GM10266 (cell line): ENCODE measurements around the gene PNPLA1.

ENCODE experiments used
- DNase-seq: peaks from one replicate; pipeline ENCODE4 v3.0.0; 2012; ENCODE audit errors: extremely low spot score
- TF ChIP-seq, protein P1 (sequence below): IDR thresholded peaks from 2 replicates; pipeline ENCODE4 v1.5.1; 2012; ENCODE audit warnings: mild to moderate bottlenecking, low read depth; ENCODE audit not compliant: control insufficient read depth, insufficient read depth; ENCODE audit errors: missing control alignments

The PNPLA1 gene

DNA sequence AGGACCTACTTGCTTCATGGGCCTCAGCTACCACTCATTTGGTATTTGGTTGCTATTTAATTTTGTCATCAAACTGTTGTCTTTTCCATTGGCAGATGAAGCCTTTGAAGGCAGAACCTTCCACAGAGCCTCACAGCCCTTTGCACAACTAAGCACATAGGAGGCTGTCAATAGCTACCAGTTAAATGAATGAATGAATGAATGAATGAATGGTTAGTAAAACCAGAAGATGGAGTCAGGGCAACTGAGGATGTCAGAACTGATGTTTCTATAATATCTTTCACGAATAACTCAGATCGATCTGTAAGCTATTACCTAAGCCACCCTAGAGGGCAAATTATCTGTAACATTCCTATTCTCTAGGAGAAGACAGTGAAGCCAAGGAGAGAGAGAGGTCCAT lies 47.8 kb downstream of the PNPLA1 start:
- DNase-seq, result no peak
- TF ChIP-seq, protein P1, sequence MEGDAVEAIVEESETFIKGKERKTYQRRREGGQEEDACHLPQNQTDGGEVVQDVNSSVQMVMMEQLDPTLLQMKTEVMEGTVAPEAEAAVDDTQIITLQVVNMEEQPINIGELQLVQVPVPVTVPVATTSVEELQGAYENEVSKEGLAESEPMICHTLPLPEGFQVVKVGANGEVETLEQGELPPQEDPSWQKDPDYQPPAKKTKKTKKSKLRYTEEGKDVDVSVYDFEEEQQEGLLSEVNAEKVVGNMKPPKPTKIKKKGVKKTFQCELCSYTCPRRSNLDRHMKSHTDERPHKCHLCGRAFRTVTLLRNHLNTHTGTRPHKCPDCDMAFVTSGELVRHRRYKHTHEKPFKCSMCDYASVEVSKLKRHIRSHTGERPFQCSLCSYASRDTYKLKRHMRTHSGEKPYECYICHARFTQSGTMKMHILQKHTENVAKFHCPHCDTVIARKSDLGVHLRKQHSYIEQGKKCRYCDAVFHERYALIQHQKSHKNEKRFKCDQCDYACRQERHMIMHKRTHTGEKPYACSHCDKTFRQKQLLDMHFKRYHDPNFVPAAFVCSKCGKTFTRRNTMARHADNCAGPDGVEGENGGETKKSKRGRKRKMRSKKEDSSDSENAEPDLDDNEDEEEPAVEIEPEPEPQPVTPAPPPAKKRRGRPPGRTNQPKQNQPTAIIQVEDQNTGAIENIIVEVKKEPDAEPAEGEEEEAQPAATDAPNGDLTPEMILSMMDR, result no peak

DNA sequence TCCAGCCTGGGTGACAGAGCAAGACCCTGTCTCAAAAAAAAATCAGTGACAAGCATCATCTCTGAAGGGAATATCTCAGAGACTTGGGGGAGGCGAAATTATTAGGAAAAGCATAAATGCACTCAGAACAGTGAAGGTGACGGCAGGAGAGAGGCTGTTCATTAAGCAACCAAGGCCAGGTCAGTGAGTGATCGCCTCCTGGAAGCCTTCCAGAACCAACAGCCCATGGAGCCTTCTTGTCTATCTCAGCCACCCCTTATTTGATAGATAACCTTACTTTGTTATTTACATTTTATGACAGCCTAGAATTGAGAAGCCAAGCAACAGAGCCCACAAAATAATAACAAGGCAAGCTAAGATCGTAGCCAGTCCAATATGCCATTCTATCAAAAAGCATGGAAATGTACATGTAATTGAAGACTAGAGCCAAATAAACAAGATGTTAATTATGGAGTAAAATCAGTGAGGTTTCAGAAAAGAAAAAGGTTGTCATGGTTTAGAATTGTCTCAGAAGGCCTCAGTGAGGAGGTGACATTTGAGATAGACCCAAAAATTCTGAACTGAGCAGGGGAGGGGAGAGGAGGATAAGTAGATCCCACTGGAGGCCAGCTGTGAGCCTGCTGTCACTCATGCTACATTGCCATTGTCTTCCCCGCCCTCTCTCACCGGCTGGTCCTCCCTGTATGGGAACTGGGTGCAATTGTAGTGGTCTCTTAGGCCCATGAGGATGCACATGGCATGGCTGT lies 49.0 kb downstream of the PNPLA1 start:
- DNase-seq, result no peak
- TF ChIP-seq, protein P1, result no peak

DNA sequence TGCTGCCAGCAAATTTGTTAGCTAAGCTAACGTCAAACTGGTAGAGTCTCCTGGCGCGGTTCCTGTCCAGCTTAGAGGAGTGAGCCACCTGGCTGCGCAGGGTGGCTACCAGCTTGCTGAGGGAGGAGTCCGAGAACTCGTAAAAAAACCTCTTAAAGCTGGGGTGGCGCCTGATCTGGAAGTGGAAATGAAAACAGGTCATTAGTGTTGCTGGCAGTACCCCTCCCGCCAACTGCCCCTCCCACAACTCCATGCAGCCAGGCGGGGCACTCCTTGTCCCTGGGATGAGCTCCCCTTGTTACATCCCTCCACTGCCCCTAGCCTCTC lies 49.5 kb downstream of the PNPLA1 start:
- TF ChIP-seq, protein P1, result no peak
- no peak for DNase-seq

DNA sequence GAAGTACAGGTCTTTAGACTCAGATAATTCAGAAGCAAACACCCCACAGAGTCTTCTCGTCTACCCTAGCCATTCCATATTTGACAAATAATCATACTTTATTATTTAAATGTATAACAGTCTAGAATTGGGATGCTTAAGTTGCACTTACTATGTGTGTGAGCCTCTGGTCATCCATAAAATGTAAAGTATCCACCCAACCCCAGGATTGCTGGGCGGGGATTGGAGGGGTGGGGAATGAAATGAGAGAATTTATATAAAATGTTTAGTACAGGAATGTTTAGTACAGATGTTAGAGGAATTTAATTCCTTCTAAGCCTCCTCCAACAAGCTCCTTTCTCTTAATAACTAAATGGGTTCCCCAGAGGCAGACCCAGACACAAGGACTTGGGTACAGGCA lies 50.0 kb downstream of the PNPLA1 start:
- TF ChIP-seq, protein P1, result no peak
- DNase-seq, result no peak

DNA sequence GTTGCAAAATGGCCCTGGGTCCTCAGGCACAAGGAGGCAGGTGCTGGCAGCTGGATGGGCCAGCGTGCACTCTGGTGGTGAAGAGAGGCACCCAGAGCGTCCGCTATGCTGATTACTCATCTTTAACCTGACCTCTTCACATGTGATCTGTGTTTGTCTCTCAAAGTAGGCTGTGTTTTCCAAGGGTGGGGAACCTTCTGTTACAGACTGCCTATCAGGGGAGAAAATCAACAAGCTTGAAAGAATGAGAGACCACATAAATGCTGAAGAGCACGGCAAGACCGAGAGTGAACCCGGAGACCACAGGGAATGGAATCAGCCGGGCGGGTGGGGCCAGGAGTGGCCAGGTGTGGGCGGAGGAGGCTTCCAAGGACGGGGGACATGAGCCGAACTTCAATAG lies 50.6 kb downstream of the PNPLA1 start:
- TF ChIP-seq, protein P1, result no peak
- no peak for DNase-seq

DNA sequence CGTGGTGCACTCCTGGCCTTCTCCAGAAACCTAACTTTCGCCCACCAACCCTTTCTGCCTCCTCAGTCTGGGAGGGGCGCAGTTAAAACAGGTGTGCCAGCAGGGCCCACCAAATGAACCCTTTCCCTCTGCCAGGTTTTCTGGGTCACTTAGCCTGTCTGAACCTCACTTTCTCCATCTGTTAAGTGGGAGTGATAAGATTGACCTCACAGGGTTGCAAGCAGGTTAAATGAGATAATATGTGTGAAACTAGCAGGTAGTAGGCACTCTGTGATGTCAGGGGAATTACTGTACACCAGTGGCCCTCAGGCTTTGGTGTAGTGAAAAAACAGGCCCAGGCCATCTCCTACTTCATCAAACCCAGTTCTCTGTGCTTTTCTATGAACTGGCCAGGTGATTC lies 52.7 kb downstream of the PNPLA1 start:
- DNase-seq, result no peak
- TF ChIP-seq, protein P1, result no peak

DNA sequence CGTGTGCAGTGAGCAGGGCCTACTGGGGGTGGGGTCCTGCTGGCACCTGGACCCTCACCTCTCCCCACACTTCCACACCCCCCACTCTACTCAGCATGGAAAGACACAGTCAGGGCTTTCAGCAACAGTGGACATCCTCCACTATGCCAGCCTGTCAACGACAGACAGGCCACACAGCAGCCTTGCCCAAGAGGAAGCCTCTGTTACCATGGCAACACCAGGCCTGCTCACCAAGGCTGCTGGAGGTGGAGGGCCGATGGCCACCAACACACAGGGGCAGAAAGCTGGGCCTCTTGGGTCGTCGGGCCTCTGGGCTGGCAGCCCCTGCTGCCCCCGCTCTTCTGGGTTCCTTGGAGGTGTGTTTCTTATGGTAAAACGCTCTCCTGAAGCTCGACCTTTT lies 53.2 kb downstream of the PNPLA1 start:
- TF ChIP-seq, protein P1, result no peak
- DNase-seq, result no peak
